Measurements from ENCODE around the gene H3-3A.

Gene H3-3A

GRCh38 chr1:226100436-226101391, 38.2 kb downstream of the H3-3A start:
- TF ChIP-seq SPI1 (IDR thresholded peaks at IDR 0.05; ENCODE audit: borderline replicate concordance, low read depth) (no peak), GABPA (IDR thresholded peaks at IDR 0.05; ENCODE audit: low read depth) (no peak), POLR2AphosphoS5 (IDR thresholded peaks at IDR 0.05; ENCODE audit: low read depth) (no peak), REST (IDR thresholded peaks at IDR 0.05; ENCODE audit: insufficient replicate concordance, low read depth) (no peak), CTCF (IDR thresholded peaks at IDR 0.05; ENCODE audit: insufficient read depth, low read length) (no peak)
- DNase-seq (ENCODE audit: low read depth in 1 of 2, low spot score in 1 of 2), result peak in 1 of 2 experiments; percentile 25
- peak overlapping the region; percentile 51 for H3K4me3 ChIP-seq (replicated peaks; ENCODE audit: insufficient read depth, low read length)
- no peaks in the 10 kb centered on the region for H3K27me3 ChIP-seq (ENCODE audit: insufficient read depth, poor library complexity, severe bottlenecking)
- H3K27ac ChIP-seq (replicated peaks), result no peak overlapping the region

GRCh38 chr1:226104671-226105121, 42.2 kb downstream of the H3-3A start:
- Histone ChIP-seq H3K4me3 (replicated peaks; ENCODE audit: insufficient read depth, low read length) (no peak overlapping the region), H3K27me3 (ENCODE audit: insufficient read depth, poor library complexity, severe bottlenecking) (no peaks in the 10 kb centered on the region), H3K27ac (replicated peaks) (no peak overlapping the region)
- no peak for DNase-seq (ENCODE audit: low read depth in 1 of 2, low spot score in 1 of 2)
- no peak for TF ChIP-seq POLR2AphosphoS5 (IDR thresholded peaks at IDR 0.05; ENCODE audit: low read depth)
- TF ChIP-seq SPI1 (IDR thresholded peaks at IDR 0.05; ENCODE audit: borderline replicate concordance, low read depth), result no peak
- TF ChIP-seq REST (IDR thresholded peaks at IDR 0.05; ENCODE audit: insufficient replicate concordance, low read depth), result no peak
- TF ChIP-seq CTCF (IDR thresholded peaks at IDR 0.05; ENCODE audit: insufficient read depth, low read length), result no peak
- no peak for TF ChIP-seq GABPA (IDR thresholded peaks at IDR 0.05; ENCODE audit: low read depth)

- no peak overlapping the region for H3K27ac ChIP-seq (replicated peaks)
- no peaks in the 10 kb centered on the region for H3K27me3 ChIP-seq (ENCODE audit: insufficient read depth, poor library complexity, severe bottlenecking)
- H3K4me3 ChIP-seq (replicated peaks; ENCODE audit: insufficient read depth, low read length), result no peak overlapping the region
- TF ChIP-seq POLR2AphosphoS5 (IDR thresholded peaks at IDR 0.05; ENCODE audit: low read depth) (no peak), CTCF (IDR thresholded peaks at IDR 0.05; ENCODE audit: insufficient read depth, low read length) (no peak), REST (IDR thresholded peaks at IDR 0.05; ENCODE audit: insufficient replicate concordance, low read depth) (no peak)
- DNase-seq (ENCODE audit: low read depth in 1 of 2, low spot score in 1 of 2), result no peak
Observed at GRCh38 chr1:226107471-226108460, 45.2 kb downstream of the H3-3A start.

All from HL-60 (cell line).